Breast epithelium (tissue), 3 donors: ENCODE measurements around the gene MGAT5B.

ENCODE experiments used
- CTCF ChIP-seq, 3 donors: fragments of 450-650 bp; IDR thresholded peaks; one replicate each; pipeline ENCODE4 v1.5.1; 2016 to 2017; ENCODE audit warnings: antibody characterized with exemption in 3 of 3, mild to moderate bottlenecking in 3 of 3, moderate library complexity in 3 of 3
- POLR2A ChIP-seq: fragments of 450-650 bp; IDR thresholded peaks from one replicate; pipeline ENCODE4 v1.6.1; 2016; ENCODE audit warnings: antibody characterized with exemption, mild to moderate bottlenecking, moderate library complexity
- POLR2AphosphoS5 ChIP-seq, 3 donors: sonication (generic); formaldehyde crosslinking; IDR thresholded peaks; one replicate each; pipeline ENCODE4 v1.6.1; 2017; ENCODE audit warnings: antibody characterized with exemption in 3 of 3

- no peak for TF ChIP-seq CTCF (IDR thresholded peaks at IDR 0.05)
- TF ChIP-seq POLR2A, result no peak
- no peak for TF ChIP-seq POLR2AphosphoS5 (IDR thresholded peaks at IDR 0.05)
Measured at GRCh38 chr17:76917829-76918228, 49.6 kb downstream of the MGAT5B start.
